Esophagus muscularis mucosa (tissue), 3 donors: Measurements from ENCODE around the gene FAM209B.

Experiments used
- CTCF ChIP-seq, 3 experiments: fragments of 200-600 bp in 2 of 3; fragments of 450-650 bp in 1 of 3; sonication (generic) in 2 of 3; IDR thresholded peaks; one replicate each; pipeline ENCODE4 v1.5.1; 2017 to 2019; ENCODE audit warnings: antibody characterized with exemption in 3 of 3, mild to moderate bottlenecking in 2 of 3, moderate library complexity in 1 of 3
- POLR2A ChIP-seq: fragments of 450-650 bp; IDR thresholded peaks from one replicate; pipeline ENCODE4 v1.6.1; 2017; ENCODE audit warnings: antibody characterized with exemption, moderate library complexity, mild to moderate bottlenecking, low read depth

GRCh38 chr20:56517211-56517610 is 15.8 kb upstream of the FAM209B start:
- TF ChIP-seq CTCF (IDR thresholded peaks at IDR 0.05) (no peak), POLR2A (no peak)
